Measurements from ENCODE around the gene MED27.

The MED27 gene

GRCh38 chr9:131937451-131937850 is 142.2 kb downstream of the MED27 start:
- Histone ChIP-seq H3K27ac (replicated peaks) (no peak overlapping the region), H3K4me3 (replicated peaks; ENCODE audit: insufficient read depth, low read length) (no peak overlapping the region), H3K27me3 (ENCODE audit: insufficient read depth, poor library complexity, severe bottlenecking) (no peaks in the 10 kb centered on the region)
- no peak for TF ChIP-seq CTCF (IDR thresholded peaks at IDR 0.05; ENCODE audit: insufficient read depth, low read length)
- TF ChIP-seq, protein P1, sequence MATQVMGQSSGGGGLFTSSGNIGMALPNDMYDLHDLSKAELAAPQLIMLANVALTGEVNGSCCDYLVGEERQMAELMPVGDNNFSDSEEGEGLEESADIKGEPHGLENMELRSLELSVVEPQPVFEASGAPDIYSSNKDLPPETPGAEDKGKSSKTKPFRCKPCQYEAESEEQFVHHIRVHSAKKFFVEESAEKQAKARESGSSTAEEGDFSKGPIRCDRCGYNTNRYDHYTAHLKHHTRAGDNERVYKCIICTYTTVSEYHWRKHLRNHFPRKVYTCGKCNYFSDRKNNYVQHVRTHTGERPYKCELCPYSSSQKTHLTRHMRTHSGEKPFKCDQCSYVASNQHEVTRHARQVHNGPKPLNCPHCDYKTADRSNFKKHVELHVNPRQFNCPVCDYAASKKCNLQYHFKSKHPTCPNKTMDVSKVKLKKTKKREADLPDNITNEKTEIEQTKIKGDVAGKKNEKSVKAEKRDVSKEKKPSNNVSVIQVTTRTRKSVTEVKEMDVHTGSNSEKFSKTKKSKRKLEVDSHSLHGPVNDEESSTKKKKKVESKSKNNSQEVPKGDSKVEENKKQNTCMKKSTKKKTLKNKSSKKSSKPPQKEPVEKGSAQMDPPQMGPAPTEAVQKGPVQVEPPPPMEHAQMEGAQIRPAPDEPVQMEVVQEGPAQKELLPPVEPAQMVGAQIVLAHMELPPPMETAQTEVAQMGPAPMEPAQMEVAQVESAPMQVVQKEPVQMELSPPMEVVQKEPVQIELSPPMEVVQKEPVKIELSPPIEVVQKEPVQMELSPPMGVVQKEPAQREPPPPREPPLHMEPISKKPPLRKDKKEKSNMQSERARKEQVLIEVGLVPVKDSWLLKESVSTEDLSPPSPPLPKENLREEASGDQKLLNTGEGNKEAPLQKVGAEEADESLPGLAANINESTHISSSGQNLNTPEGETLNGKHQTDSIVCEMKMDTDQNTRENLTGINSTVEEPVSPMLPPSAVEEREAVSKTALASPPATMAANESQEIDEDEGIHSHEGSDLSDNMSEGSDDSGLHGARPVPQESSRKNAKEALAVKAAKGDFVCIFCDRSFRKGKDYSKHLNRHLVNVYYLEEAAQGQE (IDR thresholded peaks at IDR 0.05; ENCODE audit: insufficient replicate concordance, low read depth) = no peak
- no peak for DNase-seq (ENCODE audit: low read depth in 1 of 2, low spot score in 1 of 2)

GRCh38 chr9:131936929-131937328 is 142.7 kb downstream of the MED27 start:
- Histone ChIP-seq H3K27me3 (ENCODE audit: insufficient read depth, poor library complexity, severe bottlenecking) (no peaks in the 10 kb centered on the region), H3K4me3 (replicated peaks; ENCODE audit: insufficient read depth, low read length) (no peak overlapping the region), H3K27ac (replicated peaks) (no peak overlapping the region)
- no peak for DNase-seq (ENCODE audit: low read depth in 1 of 2, low spot score in 1 of 2)
- TF ChIP-seq POLR2AphosphoS5 (IDR thresholded peaks at IDR 0.05; ENCODE audit: low read depth) (no peak), CTCF (IDR thresholded peaks at IDR 0.05; ENCODE audit: insufficient read depth, low read length) (no peak), GABPA (IDR thresholded peaks at IDR 0.05; ENCODE audit: low read depth) (no peak), SPI1 (IDR thresholded peaks at IDR 0.05; ENCODE audit: borderline replicate concordance, low read depth) (no peak)
- TF ChIP-seq, protein P1 (IDR thresholded peaks at IDR 0.05; ENCODE audit: insufficient replicate concordance, low read depth) = no peak

- Histone ChIP-seq H3K27ac (replicated peaks) (no peak overlapping the region), H3K27me3 (ENCODE audit: insufficient read depth, poor library complexity, severe bottlenecking) (no peaks in the 10 kb centered on the region), H3K4me3 (replicated peaks; ENCODE audit: insufficient read depth, low read length) (no peak overlapping the region)
- TF ChIP-seq, protein P1 (IDR thresholded peaks at IDR 0.05; ENCODE audit: insufficient replicate concordance, low read depth) = no peak
- TF ChIP-seq POLR2AphosphoS5 (IDR thresholded peaks at IDR 0.05; ENCODE audit: low read depth) (no peak), SPI1 (IDR thresholded peaks at IDR 0.05; ENCODE audit: borderline replicate concordance, low read depth) (no peak), GABPA (IDR thresholded peaks at IDR 0.05; ENCODE audit: low read depth) (no peak), CTCF (IDR thresholded peaks at IDR 0.05; ENCODE audit: insufficient read depth, low read length) (no peak)
- no peak for DNase-seq (ENCODE audit: low read depth in 1 of 2, low spot score in 1 of 2)
Measured at GRCh38 chr9:131934673-131935072, 145.0 kb downstream of the MED27 start.

Measured in HL-60 (cell line).